SK-N-SH (cell line): ENCODE data around the gene SIGMAR1. TPM values are rescaled to one million over a fixed set of nuclear protein-coding genes. Genes with fewer than 3 reads are reported as not detected.

Experiments used
- CTCF ChIA-PET: fragments of 300-600, 350-600 bp; formaldehyde crosslinking; extraction: SDS; loops from one replicate; lab custom pipeline; 2021; lab: Yijun Ruan, JAX
- POLR2A ChIA-PET: fragments of 350-600 bp; sonication (Branson Sonifier 250); formaldehyde crosslinking; extraction: SDS; loops from one replicate; lab custom pipeline; 2020; ENCODE audit warnings: antibody characterized with exemption, inconsistent platforms; lab: Yijun Ruan, JAX
- DNase-seq: peaks from one replicate; pipeline ENCODE4 v3.0.0; 2012
- H2AFZ ChIP-seq: fragments of 200-600 bp; sonication (generic); 2 replicates; pipeline ENCODE4 v1.8.1; 2016; ENCODE audit warnings: antibody characterized with exemption, mild to moderate bottlenecking, low read depth
- H3F3A ChIP-seq: fragments of 200-600 bp; sonication (generic); replicated peaks from 2 replicates; pipeline ENCODE3; 2016; ENCODE audit warnings: antibody characterized with exemption, mild to moderate bottlenecking; ENCODE audit not compliant: insufficient read depth
- H3K27ac ChIP-seq, 2 experiments: fragments of 200-500 bp in 1 of 2; fragments of 200-600 bp in 1 of 2; sonication (Bioruptor generic) in 1 of 2; sonication (generic), shearing (Covaris generic) in 1 of 2; 2 replicates each; pipeline versions ENCODE4 v1.5.1 to v1.6.1; 2014 to 2016; ENCODE audit warnings: low read depth in 2 of 2, inconsistent platforms in 1 of 2, low read length in 1 of 2, mild to moderate bottlenecking in 1 of 2, mixed read lengths in 1 of 2
- H3K27me3 ChIP-seq: fragments of 200-600 bp; sonication (generic), shearing (Covaris generic); 2 replicates; pipeline ENCODE4 v1.6.1; 2016; ENCODE audit warnings: mixed run types; ENCODE audit not compliant: insufficient read depth
- H3K36me3 ChIP-seq, 2 experiments: fragments of 200-500 bp in 1 of 2; fragments of 200-600 bp in 1 of 2; sonication (Bioruptor generic) in 1 of 2; sonication (generic) in 1 of 2; replicated peaks in 1 of 2; 2 replicates each; pipeline versions ENCODE3 to v1.5.1; 2014 to 2016; ENCODE audit warnings: low read length in 1 of 2, mild to moderate bottlenecking in 1 of 2; ENCODE audit not compliant: insufficient read depth in 2 of 2, control insufficient read depth in 1 of 2
- H3K4me1 ChIP-seq, 2 experiments: fragments of 200-500 bp in 1 of 2; fragments of 200-600 bp in 1 of 2; sonication (Bioruptor generic) in 1 of 2; sonication (generic), shearing (Covaris generic) in 1 of 2; 2 replicates each; pipeline versions ENCODE4 v1.5.1 to v1.6.1; 2014 to 2016; ENCODE audit warnings: low read depth in 1 of 2, low read length in 1 of 2, mixed run types in 1 of 2; ENCODE audit not compliant: insufficient read depth in 2 of 2, control insufficient read depth in 1 of 2
- H3K4me2 ChIP-seq: fragments of 200-600 bp; sonication (generic), shearing (Covaris generic); 2 replicates; pipeline ENCODE4 v1.6.1; 2017; ENCODE audit warnings: mixed run types
- H3K4me3 ChIP-seq, 2 experiments: fragments of 200-500 bp in 1 of 2; fragments of 200-600 bp in 1 of 2; sonication (Bioruptor generic) in 1 of 2; sonication (generic), shearing (Covaris generic) in 1 of 2; 2 replicates each; pipeline versions ENCODE4 v1.5.1 to v1.8.1; 2014 to 2016; ENCODE audit warnings: low read depth in 2 of 2, inconsistent platforms in 1 of 2, low read length in 1 of 2, mild to moderate bottlenecking in 1 of 2, mixed read lengths in 1 of 2, moderate library complexity in 1 of 2
- H3K79me2 ChIP-seq: fragments of 200-600 bp; sonication (generic); 2 replicates; pipeline ENCODE4 v1.8.1; 2017; ENCODE audit warnings: mild to moderate bottlenecking; ENCODE audit not compliant: insufficient read depth
- H3K9ac ChIP-seq: fragments of 200-600 bp; sonication (generic); 2 replicates; pipeline ENCODE4 v1.6.1; 2017; ENCODE audit warnings: mixed run types
- H3K9me2 ChIP-seq: fragments of 200-600 bp; sonication (generic); 2 replicates; pipeline ENCODE4 v1.6.1; 2017; ENCODE audit warnings: mixed run types
- H3K9me3 ChIP-seq: fragments of 200-600 bp; sonication (generic); 2 replicates; pipeline ENCODE4 v1.6.1; 2017; ENCODE audit warnings: mixed run types, mild to moderate bottlenecking, moderate library complexity
- H4K20me1 ChIP-seq: fragments of 200-600 bp; sonication (generic); 2 replicates; pipeline ENCODE4 v1.6.1; 2017; ENCODE audit warnings: mild to moderate bottlenecking, mixed run types; ENCODE audit not compliant: insufficient read depth
- CHD2 ChIP-seq: fragments of 150-350 bp; IDR thresholded peaks from 2 replicates; pipeline ENCODE4 v1.6.1; 2018; ENCODE audit warnings: low read length; ENCODE audit not compliant: partially characterized antibody
- CTCF ChIP-seq: fragments of 200-600 bp; sonication (generic); IDR thresholded peaks from 2 replicates; pipeline ENCODE4 v1.6.1; 2017; ENCODE audit warnings: antibody characterized with exemption, mild to moderate bottlenecking, moderate library complexity
- EZH2phosphoT487 ChIP-seq: fragments of 200-600 bp; sonication (generic); IDR thresholded peaks from 2 replicates; pipeline ENCODE4 v1.6.1; 2017; ENCODE audit warnings: low read depth, mixed run types, mild to moderate bottlenecking, antibody characterized with exemption, moderate library complexity, borderline replicate concordance
- FOXJ3 ChIP-seq: sonication (generic); formaldehyde crosslinking; IDR thresholded peaks from 2 replicates; pipeline ENCODE4 v1.5.1; 2020; ENCODE audit warnings: mild to moderate bottlenecking, missing genetic modification reagents
- GATA2 ChIP-seq: sonication (generic); formaldehyde crosslinking; IDR thresholded peaks from 2 replicates; pipeline ENCODE4 v1.5.0; 2020; ENCODE audit warnings: mild to moderate bottlenecking, missing genetic modification reagents
- JUND ChIP-seq: IDR thresholded peaks from 2 replicates; pipeline ENCODE4 v1.4.0; 2012
- MEF2A ChIP-seq: IDR thresholded peaks from 2 replicates; pipeline ENCODE4 v1.4.0; 2012; ENCODE audit warnings: low read depth, borderline replicate concordance
- MXI1 ChIP-seq: IDR thresholded peaks from 2 replicates; pipeline ENCODE4 v1.6.1; 2012; ENCODE audit warnings: mild to moderate bottlenecking, low read depth, low read length, improper control_type of control experiment
- NRF1 ChIP-seq: IDR thresholded peaks from 2 replicates; pipeline ENCODE4 v1.6.1; 2012; ENCODE audit warnings: low read depth, mild to moderate bottlenecking, low read length
- PBX3 ChIP-seq: IDR thresholded peaks from 2 replicates; pipeline ENCODE4; 2012
- POLR2AphosphoS5 ChIP-seq: IDR thresholded peaks from 2 replicates; pipeline ENCODE4 v1.6.1; 2012; ENCODE audit warnings: low read depth, low read length
- RAD21 ChIP-seq: IDR thresholded peaks from 2 replicates; pipeline ENCODE4 v1.6.1; 2012; ENCODE audit warnings: mild to moderate bottlenecking, low read length
- RCOR1 ChIP-seq: fragments of 150-350 bp; IDR thresholded peaks from 2 replicates; pipeline ENCODE4 v1.6.1; 2017; ENCODE audit warnings: antibody characterized with exemption, low read length
- RXRA ChIP-seq: IDR thresholded peaks from 2 replicates; pipeline ENCODE4 v1.4.0; 2012; ENCODE audit warnings: low read depth, mild to moderate bottlenecking, borderline replicate concordance
- TCF12 ChIP-seq: IDR thresholded peaks from 2 replicates; pipeline ENCODE4 v1.4.0; 2012
- TEAD4 ChIP-seq: IDR thresholded peaks from 2 replicates; pipeline ENCODE4 v1.4.0; 2012; ENCODE audit warnings: mild to moderate bottlenecking, borderline replicate concordance; ENCODE audit not compliant: insufficient read depth
- ZBTB33 ChIP-seq: IDR thresholded peaks from 2 replicates; pipeline ENCODE4 v1.4.0; 2012; ENCODE audit warnings: low read depth, borderline replicate concordance
- WGBS: methylation state at CpG from one replicate; pipeline ENCODE4 v1.1.6; 2017; ENCODE audit warnings: low lambda C conversion rate; 5-methylcytosine and 5-hydroxymethylcytosine counted together
- polyA plus RNA-seq, 3 experiments: library from polyadenylated mRNA; depleted of rRNA; stranded (reverse); fragments of >200 nt; gene quantifications; 2 replicates each; pipeline ENCODE4 v1.2.3, GENCODE V29; 2012
- TF ChIP-seq, protein P1 (sequence below): IDR thresholded peaks from 2 replicates; pipeline ENCODE4 v1.4.0; 2012; ENCODE audit warnings: low read depth
- TF ChIP-seq, protein P2 (sequence below): IDR thresholded peaks from 2 replicates; pipeline ENCODE4 v1.4.0; 2012; ENCODE audit warnings: low read depth, borderline replicate concordance

SIGMAR1 gene
- polyA plus RNA-seq, 1 of the 3 experiments (the other 2 are of a cell fraction) = 79.0 TPM

DNA sequence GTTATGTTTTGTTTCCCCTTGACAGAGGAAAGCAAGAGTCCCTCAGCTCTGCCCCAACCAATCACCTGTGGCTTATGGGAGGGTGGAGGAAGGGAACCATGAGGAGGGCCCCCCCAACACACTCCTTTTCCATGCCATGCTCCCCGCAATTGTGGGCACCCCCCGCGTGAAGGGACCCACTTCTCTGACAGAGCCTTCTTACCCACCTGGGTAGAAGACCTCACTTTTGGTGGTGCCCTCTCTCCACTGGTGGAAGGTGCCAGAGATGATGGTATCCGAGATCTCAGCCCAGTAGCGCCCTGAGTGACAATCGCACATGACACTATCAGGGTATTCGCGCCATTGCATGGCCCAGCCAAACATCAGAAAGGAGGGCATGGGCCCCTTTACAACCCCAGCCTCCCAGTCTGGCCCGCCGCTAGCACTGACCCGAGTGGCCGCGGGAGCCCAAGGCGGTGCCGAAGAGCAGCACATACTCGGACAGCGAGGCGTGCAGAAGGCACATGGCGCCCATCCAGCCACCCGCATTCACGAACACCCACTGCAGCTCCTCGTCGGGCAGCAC is 714 bp downstream of the SIGMAR1 start:
- H3K36me3 ChIP-seq = peaks cover 0 to 5% of the 10 kb centered on the region in 2 experiments
- peak overlapping the region; percentile 66 to 69 for H3K4me3 ChIP-seq
- no peaks in the 10 kb centered on the region for H3K9me3 ChIP-seq
- H3K4me1 ChIP-seq = peaks cover 4 to 20% of the 10 kb centered on the region in 2 experiments; a peak in 1 of 4 replicates
- H3K9ac ChIP-seq = peak overlapping the region; percentile 67
- H3K27ac ChIP-seq = peak overlapping the region; percentile 32 to 72; a peak in 3 of 4 replicates
- ChIA-PET POLR2A (interaction anchor here (0.6 to 2.3 kb wide), 8 partner anchors 9 to 585 kb away, joined by 3 to 22 read pairs (median 10); partner anchors contain the start of genes DCTN3 and GALT), CTCF (interaction anchor here (0.6 to 12.3 kb wide), 11 partner anchors 12 to 233 kb away, joined by 3 to 256 read pairs (median 7); partner anchors contain the start of genes GALT, IL11RA and RPP25L)
- H3F3A ChIP-seq = no peaks in the 10 kb centered on the region
- H3K9me2 ChIP-seq = no peaks in the 10 kb centered on the region
- WGBS = 0% methylated on average over 11 of the region's 23 CpGs
- peaks cover 22% of the 10 kb centered on the region for H3K79me2 ChIP-seq
- 0 out of 2 replicates have a peak, but pooled peaks cover 3% of the 10 kb centered on the region for H4K20me1 ChIP-seq
- H2AFZ ChIP-seq = peak overlapping the region; percentile 69
- H3K27me3 ChIP-seq = no peaks in the 10 kb centered on the region
- TF ChIP-seq TEAD4 (no peak), MXI1 (peak; percentile 88)
- TF ChIP-seq, protein P1, sequence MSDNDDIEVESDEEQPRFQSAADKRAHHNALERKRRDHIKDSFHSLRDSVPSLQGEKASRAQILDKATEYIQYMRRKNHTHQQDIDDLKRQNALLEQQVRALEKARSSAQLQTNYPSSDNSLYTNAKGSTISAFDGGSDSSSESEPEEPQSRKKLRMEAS = peak; percentile 97
- TF ChIP-seq, all 33 proteins: peak for 2
- H3K4me2 ChIP-seq = peak overlapping the region; percentile 98
- DNase-seq = no peak

GRCh38 chr9:34635556-34635955 is 2.0 kb downstream of the SIGMAR1 start:
- no peak overlapping the region for H3K27ac ChIP-seq
- TF ChIP-seq, protein P2, sequence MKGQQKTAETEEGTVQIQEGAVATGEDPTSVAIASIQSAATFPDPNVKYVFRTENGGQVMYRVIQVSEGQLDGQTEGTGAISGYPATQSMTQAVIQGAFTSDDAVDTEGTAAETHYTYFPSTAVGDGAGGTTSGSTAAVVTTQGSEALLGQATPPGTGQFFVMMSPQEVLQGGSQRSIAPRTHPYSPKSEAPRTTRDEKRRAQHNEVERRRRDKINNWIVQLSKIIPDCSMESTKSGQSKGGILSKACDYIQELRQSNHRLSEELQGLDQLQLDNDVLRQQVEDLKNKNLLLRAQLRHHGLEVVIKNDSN = no peak
- TF ChIP-seq RCOR1 = no peak
- no peak for TF ChIP-seq MEF2A
- no peak for TF ChIP-seq POLR2AphosphoS5
- no peak for TF ChIP-seq CTCF
- no peak for TF ChIP-seq RAD21
- TF ChIP-seq RXRA = no peak
- no peak for TF ChIP-seq GATA2 (CRISPR knock-in tag)
- TF ChIP-seq, protein P1 = no peak
- no peak for TF ChIP-seq EZH2phosphoT487
- TF ChIP-seq PBX3 = no peak
- TF ChIP-seq NRF1 = no peak
- TF ChIP-seq CHD2 = no peak
- no peak for TF ChIP-seq TCF12
- TF ChIP-seq FOXJ3 (CRISPR knock-in tag) = no peak
- TF ChIP-seq ZBTB33 = no peak
- TF ChIP-seq JUND = no peak
- TF ChIP-seq, all 33 proteins: peak for 0
- no peak for DNase-seq
- Histone ChIP-seq H3K27me3 (no peaks in the 10 kb centered on the region), H3K9me2 (no peaks in the 10 kb centered on the region), H3K9me3 (no peaks in the 10 kb centered on the region), H3K36me3 (peaks cover 0 to 5% of the 10 kb centered on the region in 2 experiments), H3K4me3 (no peak overlapping the region), H2AFZ (no peak overlapping the region), H3K4me1 (peaks cover 4 to 20% of the 10 kb centered on the region in 2 experiments; a peak in 1 of 4 replicates), H3F3A (no peaks in the 10 kb centered on the region), H4K20me1 (0 out of 2 replicates have a peak, but pooled peaks cover 3% of the 10 kb centered on the region), H3K4me2 (no peak overlapping the region; the same call in 1 of the 2 replicates), H3K9ac (no peak overlapping the region), H3K79me2 (peaks cover 22% of the 10 kb centered on the region)
- POLR2A ChIA-PET = no interaction called here
- 94% methylated on average over 11 of the region's 14 CpGs for WGBS
- CTCF ChIA-PET = interaction anchor here (1.2 to 12.3 kb wide), 11 partner anchors 11 to 232 kb away, joined by 3 to 256 read pairs (median 26); partner anchors contain the start of genes DCTN3, GALT, IL11RA and RPP25L
